ENCODE data around the gene NT5C2. TPM values are rescaled to one million over a fixed set of nuclear protein-coding genes. Genes with fewer than 3 reads are reported as not detected.
A peak's percentile ranks its signal among the peaks of the same experiment; 100 is the strongest.

Gene NT5C2
- polyA plus RNA-seq, 1 of the 3 experiments (the other 2 are of a cell fraction): 29.6 TPM

- TF ChIP-seq NFIC (IDR thresholded peaks at IDR 0.05; ENCODE audit: borderline replicate concordance) (peak; percentile 36; the same call in 1 of the 2 replicates), MXI1 (IDR thresholded peaks at IDR 0.05; ENCODE audit: low read depth, low read length) (no peak), FOSL2 (IDR thresholded peaks at IDR 0.05; ENCODE audit: borderline replicate concordance, low read depth) (peak; percentile 57; the same call in 1 of the 2 replicates), FOXM1 (IDR thresholded peaks at IDR 0.05; ENCODE audit: low read depth) (no peak), CHD2 (IDR thresholded peaks at IDR 0.05; ENCODE audit: low read length, partially characterized antibody) (no peak), SMC3 (IDR thresholded peaks at IDR 0.05; ENCODE audit: low read depth, low read length) (no peak), SIN3A (IDR thresholded peaks at IDR 0.05; ENCODE audit: borderline replicate concordance, low read depth, low read length) (no peak), ELF1 (IDR thresholded peaks at IDR 0.05) (no peak), REST (IDR thresholded peaks at IDR 0.05; ENCODE audit: low read depth, low read length) (no peak), TEAD4 (IDR thresholded peaks at IDR 0.05; ENCODE audit: borderline replicate concordance, insufficient read depth) (no peak), TAF1 (IDR thresholded peaks at IDR 0.05; ENCODE audit: borderline replicate concordance, low read depth, low read length) (no peak), EZH2phosphoT487 (IDR thresholded peaks at IDR 0.05; ENCODE audit: borderline replicate concordance, low read depth) (no peak), ZBTB33 (IDR thresholded peaks at IDR 0.05; ENCODE audit: borderline replicate concordance, low read depth) (no peak), GABPA (IDR thresholded peaks at IDR 0.05; ENCODE audit: low read depth) (no peak), TCF12 (IDR thresholded peaks at IDR 0.05) (peak; percentile 47; the same call in 1 of the 2 replicates)
- TF ChIP-seq, protein P1, sequence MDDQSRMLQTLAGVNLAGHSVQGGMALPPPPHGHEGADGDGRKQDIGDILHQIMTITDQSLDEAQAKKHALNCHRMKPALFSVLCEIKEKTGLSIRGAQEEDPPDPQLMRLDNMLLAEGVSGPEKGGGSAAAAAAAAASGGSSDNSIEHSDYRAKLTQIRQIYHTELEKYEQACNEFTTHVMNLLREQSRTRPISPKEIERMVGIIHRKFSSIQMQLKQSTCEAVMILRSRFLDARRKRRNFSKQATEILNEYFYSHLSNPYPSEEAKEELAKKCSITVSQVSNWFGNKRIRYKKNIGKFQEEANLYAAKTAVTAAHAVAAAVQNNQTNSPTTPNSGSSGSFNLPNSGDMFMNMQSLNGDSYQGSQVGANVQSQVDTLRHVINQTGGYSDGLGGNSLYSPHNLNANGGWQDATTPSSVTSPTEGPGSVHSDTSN (IDR thresholded peaks at IDR 0.05): no peak
- TF ChIP-seq, protein P2, sequence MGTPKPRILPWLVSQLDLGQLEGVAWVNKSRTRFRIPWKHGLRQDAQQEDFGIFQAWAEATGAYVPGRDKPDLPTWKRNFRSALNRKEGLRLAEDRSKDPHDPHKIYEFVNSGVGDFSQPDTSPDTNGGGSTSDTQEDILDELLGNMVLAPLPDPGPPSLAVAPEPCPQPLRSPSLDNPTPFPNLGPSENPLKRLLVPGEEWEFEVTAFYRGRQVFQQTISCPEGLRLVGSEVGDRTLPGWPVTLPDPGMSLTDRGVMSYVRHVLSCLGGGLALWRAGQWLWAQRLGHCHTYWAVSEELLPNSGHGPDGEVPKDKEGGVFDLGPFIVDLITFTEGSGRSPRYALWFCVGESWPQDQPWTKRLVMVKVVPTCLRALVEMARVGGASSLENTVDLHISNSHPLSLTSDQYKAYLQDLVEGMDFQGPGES (IDR thresholded peaks at IDR 0.05; ENCODE audit: low read depth, low read length): no peak
- TF ChIP-seq, protein P3, sequence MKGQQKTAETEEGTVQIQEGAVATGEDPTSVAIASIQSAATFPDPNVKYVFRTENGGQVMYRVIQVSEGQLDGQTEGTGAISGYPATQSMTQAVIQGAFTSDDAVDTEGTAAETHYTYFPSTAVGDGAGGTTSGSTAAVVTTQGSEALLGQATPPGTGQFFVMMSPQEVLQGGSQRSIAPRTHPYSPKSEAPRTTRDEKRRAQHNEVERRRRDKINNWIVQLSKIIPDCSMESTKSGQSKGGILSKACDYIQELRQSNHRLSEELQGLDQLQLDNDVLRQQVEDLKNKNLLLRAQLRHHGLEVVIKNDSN (IDR thresholded peaks at IDR 0.05; ENCODE audit: borderline replicate concordance, low read depth): no peak
Observed at GRCh38 chr10:103241262-103242011, 48.4 kb upstream of the NT5C2 start (continued).

Measured in SK-N-SH (cell line).